Measurements from ENCODE around the gene PACS2. TPM values are rescaled to one million over a fixed set of nuclear protein-coding genes. Genes with fewer than 3 reads are reported as not detected.

PACS2 gene
- total RNA-seq, 3 donors from 2014 or later (not counting 1 experiment from before 2014, with no cell fraction given) = 58.4 to 76.5 (median 69.2) TPM

GRCh38 chr14:105426416-105427130 is 112.0 kb downstream of the PACS2 start:
- Mint-ChIP-seq H3K4me1 (peaks cover 38% of the 10 kb centered on the region in 2 donors), H3K4me3 (no peak overlapping the region), H3K27me3 (ENCODE audit: low read depth in 2 of 2) (no peaks in the 10 kb centered on the region), H3K36me3 (no peaks in the 10 kb centered on the region), H3K27ac (peak overlapping the region in 1 of 2 donors; percentile 67), H3K9me3 (no peaks in the 10 kb centered on the region)
- Histone ChIP-seq H3K27ac (ENCODE audit: low read length) (no peak overlapping the region), H3K4me3 (ENCODE audit: low read length) (no peak overlapping the region), H3K4me1 (ENCODE audit: control insufficient read depth, insufficient read depth, low read length) (peaks cover 14% of the 10 kb centered on the region), H3K36me3 (ENCODE audit: control insufficient read depth, insufficient read depth, low read length) (no peaks in the 10 kb centered on the region), H3K9me3 (ENCODE audit: control insufficient read depth, insufficient read depth, low read length) (no peaks in the 10 kb centered on the region), H3K27me3 (ENCODE audit: control insufficient read depth, insufficient read depth, low read length) (no peaks in the 10 kb centered on the region)
- 97% methylated on average over 21 of the region's 21 CpGs for WGBS (ENCODE audit: insufficient coverage)
- intact Hi-C loops (cut with micrococcal nuclease) = no loop called here
- no peak for TF ChIP-seq CTCF (IDR thresholded peaks at IDR 0.05)
- DNase-seq (no peak), ATAC-seq (no peak)

GRCh38 chr14:105427412-105427811 is 112.9 kb downstream of the PACS2 start:
- no peaks in the 10 kb centered on the region for H3K36me3 ChIP-seq (ENCODE audit: control insufficient read depth, insufficient read depth, low read length)
- 97% methylated on average over 10 of the region's 10 CpGs for WGBS (ENCODE audit: insufficient coverage)
- intact Hi-C loops (cut with micrococcal nuclease) = no loop called here
- TF ChIP-seq CTCF (IDR thresholded peaks at IDR 0.05) = no peak
- Mint-ChIP-seq H3K9me3 (no peaks in the 10 kb centered on the region), H3K4me1 (peaks cover 30% of the 10 kb centered on the region in 2 donors), H3K4me3 (no peak overlapping the region), H3K27me3 (ENCODE audit: low read depth in 2 of 2) (no peaks in the 10 kb centered on the region), H3K27ac (peak overlapping the region in 1 of 2 donors; percentile 67), H3K36me3 (no peaks in the 10 kb centered on the region)
- H3K4me3 ChIP-seq (ENCODE audit: low read length) = no peak overlapping the region
- peaks cover 6% of the 10 kb centered on the region for H3K4me1 ChIP-seq (ENCODE audit: control insufficient read depth, insufficient read depth, low read length)
- no peaks in the 10 kb centered on the region for H3K9me3 ChIP-seq (ENCODE audit: control insufficient read depth, insufficient read depth, low read length)
- ATAC-seq (no peak), DNase-seq (no peak)
- H3K27ac ChIP-seq (ENCODE audit: low read length) = no peak overlapping the region
- H3K27me3 ChIP-seq (ENCODE audit: control insufficient read depth, insufficient read depth, low read length) = no peaks in the 10 kb centered on the region

- peak overlapping the region; percentile 38 to 46 for H3K27ac Mint-ChIP-seq
- H3K4me3 Mint-ChIP-seq = no peak overlapping the region
Measured at GRCh38 chr14:105427936-105428485, 113.5 kb downstream of the PACS2 start.

More at GRCh38 chr14:105427936-105428485, 113.5 kb downstream of the PACS2 start:
- DNase-seq (no peak), ATAC-seq (peak in 2 of 3 donors; percentile 15 to 45)
- H3K4me1 ChIP-seq (ENCODE audit: control insufficient read depth, insufficient read depth, low read length) = no peaks in the 10 kb centered on the region
- no peaks in the 10 kb centered on the region for H3K36me3 Mint-ChIP-seq
- TF ChIP-seq CTCF (IDR thresholded peaks at IDR 0.05) = no peak
- H3K9me3 ChIP-seq (ENCODE audit: control insufficient read depth, insufficient read depth, low read length) = no peaks in the 10 kb centered on the region
- H3K27ac ChIP-seq (ENCODE audit: low read length) = no peak overlapping the region
- H3K27me3 Mint-ChIP-seq (ENCODE audit: low read depth in 2 of 2) = no peaks in the 10 kb centered on the region
- H3K27me3 ChIP-seq (ENCODE audit: control insufficient read depth, insufficient read depth, low read length) = no peaks in the 10 kb centered on the region
- H3K9me3 Mint-ChIP-seq = no peaks in the 10 kb centered on the region
- H3K4me3 ChIP-seq (ENCODE audit: low read length) = no peak overlapping the region
- WGBS (ENCODE audit: insufficient coverage) = 66% methylated on average over 9 of the region's 9 CpGs
- H3K4me1 Mint-ChIP-seq = peaks cover 25% of the 10 kb centered on the region in 2 donors
- H3K36me3 ChIP-seq (ENCODE audit: control insufficient read depth, insufficient read depth, low read length) = no peaks in the 10 kb centered on the region
- intact Hi-C loops (cut with micrococcal nuclease) = no loop called here
